Activated CD4-positive, alpha-beta T cell treated with anti-CD3 and anti-CD28 coated beads, Interleukin-2, amount 10 ng/mL, durations not matched to agents 7 days and 5 days (primary cell): ENCODE results near the gene DKK2. TPM values are rescaled to one million over a fixed set of nuclear protein-coding genes. Genes with fewer than 3 reads are reported as not detected.

Experiments used
- CTCF ChIA-PET: fragments of 350-600 bp; sonication (Branson Sonifier 250); formaldehyde crosslinking; loops from one replicate; lab custom pipeline; 2021; ENCODE audit warnings: antibody characterized with exemption; lab: Charles Lee
- POLR2A ChIA-PET: fragments of 350-600 bp; sonication (Branson Sonifier 250); formaldehyde crosslinking; loops from one replicate; lab custom pipeline; 2021; ENCODE audit warnings: antibody characterized with exemption; lab: Charles Lee
- DNase-seq: peaks from one replicate; pipeline ENCODE4 v3.0.0-alpha.2; 2020
- H3K27ac Mint-ChIP-seq: one replicate; pipeline ENCODE4 v1.8.0; 2021; ENCODE audit warnings: mild to moderate bottlenecking, moderate library complexity, mixed read lengths
- H3K27me3 Mint-ChIP-seq: one replicate; pipeline ENCODE4 v1.8.0; 2021; ENCODE audit warnings: mixed read lengths
- H3K36me3 Mint-ChIP-seq: one replicate; pipeline ENCODE4 v1.8.0; 2021; ENCODE audit warnings: low read depth, mixed read lengths
- H3K4me1 Mint-ChIP-seq: one replicate; pipeline ENCODE4 v1.8.0; 2021; ENCODE audit warnings: mixed read lengths
- H3K4me3 Mint-ChIP-seq: one replicate; pipeline ENCODE4 v1.8.0; 2021; ENCODE audit warnings: mild to moderate bottlenecking, moderate library complexity, mixed read lengths
- H3K9me3 Mint-ChIP-seq: one replicate; pipeline ENCODE4 v1.8.0; 2021; ENCODE audit warnings: mixed read lengths
- total RNA-seq, 2 experiments: library from RNA; stranded (reverse); gene quantifications; one replicate each; pipeline ENCODE4 v1.2.3, GENCODE V29; 2021

DKK2 gene
- total RNA-seq, 2 experiments from 2014 or later = not detected

DNA sequence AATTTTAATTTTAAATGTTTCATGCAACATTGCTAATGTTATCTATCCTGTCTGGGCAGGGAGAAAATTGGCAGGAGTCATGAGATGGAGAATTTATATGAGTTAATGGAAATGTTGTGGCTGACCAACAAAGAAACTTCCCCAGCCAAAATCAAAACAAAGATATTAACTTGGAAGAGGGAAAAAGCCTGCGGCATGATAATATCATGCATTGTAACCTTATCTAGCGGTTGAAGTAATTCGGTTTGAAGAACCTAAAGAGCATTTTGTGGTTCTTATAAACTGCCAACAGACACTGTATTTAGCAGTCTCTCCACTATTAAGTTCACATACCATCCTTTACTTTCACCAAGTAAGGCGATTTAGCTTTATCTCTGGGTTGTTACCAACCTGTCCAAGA is 42.3 kb downstream of the DKK2 start:
- H3K27ac Mint-ChIP-seq = no peak overlapping the region
- no peaks in the 10 kb centered on the region for H3K9me3 Mint-ChIP-seq
- CTCF ChIA-PET = no interaction called here
- peaks cover 2% of the 10 kb centered on the region for H3K27me3 Mint-ChIP-seq
- POLR2A ChIA-PET = no interaction called here
- H3K36me3 Mint-ChIP-seq = no peaks in the 10 kb centered on the region
- H3K4me1 Mint-ChIP-seq = no peaks in the 10 kb centered on the region
- H3K4me3 Mint-ChIP-seq = no peak overlapping the region
- no peak for DNase-seq

DNA sequence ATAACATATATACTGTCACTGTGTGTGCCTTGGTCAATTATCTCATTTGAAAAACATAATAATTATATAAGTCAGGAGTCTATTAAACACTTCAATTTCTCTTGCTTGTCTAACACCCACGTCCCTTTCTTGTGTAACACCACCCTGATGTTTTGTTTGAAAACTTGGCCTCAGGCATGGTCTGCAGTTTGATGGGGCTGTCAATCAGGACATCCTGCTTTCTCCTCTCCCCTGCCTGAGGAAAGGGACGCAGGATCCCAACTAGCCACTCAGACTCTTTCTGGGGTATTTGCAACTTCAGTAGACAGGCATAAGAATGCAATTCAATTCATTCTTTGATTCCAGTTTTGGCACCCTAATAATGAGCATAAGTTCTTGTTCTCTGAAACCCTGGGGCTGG is 48.8 kb downstream of the DKK2 start:
- CTCF ChIA-PET = interaction anchor here (0.6 kb wide), 1 partner anchor 9 kb away, joined by 3 read pairs; no protein-coding TSS in a partner anchor
- Mint-ChIP-seq H3K4me3 (no peak overlapping the region), H3K27ac (no peak overlapping the region), H3K9me3 (no peaks in the 10 kb centered on the region), H3K27me3 (no peaks in the 10 kb centered on the region), H3K4me1 (no peaks in the 10 kb centered on the region), H3K36me3 (no peaks in the 10 kb centered on the region)
- POLR2A ChIA-PET = no interaction called here
- no peak for DNase-seq

GRCh38 chr4:106986486-106986885 is 49.6 kb downstream of the DKK2 start:
- ChIA-PET CTCF (no interaction called here), POLR2A (no interaction called here)
- no peak for DNase-seq
- Mint-ChIP-seq H3K36me3 (no peaks in the 10 kb centered on the region), H3K27me3 (no peaks in the 10 kb centered on the region), H3K9me3 (no peaks in the 10 kb centered on the region), H3K4me1 (no peaks in the 10 kb centered on the region), H3K27ac (no peak overlapping the region), H3K4me3 (no peak overlapping the region)

DNA sequence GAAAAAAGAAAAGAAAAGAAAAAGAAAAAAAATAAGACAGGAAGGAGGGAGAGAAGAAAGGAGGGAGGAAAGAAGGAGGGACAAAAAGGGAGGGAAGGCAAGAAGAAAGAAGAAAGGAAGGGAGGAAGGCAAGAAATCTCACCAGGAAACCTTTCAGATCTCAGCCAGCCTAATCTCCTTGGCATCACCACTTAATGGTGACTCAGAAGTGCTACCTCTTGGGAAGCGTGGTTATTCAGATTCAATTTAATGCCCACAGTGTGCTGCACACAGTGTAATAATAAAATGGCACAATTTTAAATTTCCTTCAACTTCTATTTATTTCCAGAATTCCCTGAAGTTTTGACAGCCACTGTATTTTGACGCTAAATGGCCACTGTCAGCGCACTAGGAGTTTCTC is 50.3 kb downstream of the DKK2 start:
- no peaks in the 10 kb centered on the region for H3K36me3 Mint-ChIP-seq
- H3K27ac Mint-ChIP-seq = no peak overlapping the region
- ChIA-PET CTCF (no interaction called here), POLR2A (no interaction called here)
- no peak for DNase-seq
- H3K4me1 Mint-ChIP-seq = no peaks in the 10 kb centered on the region
- H3K4me3 Mint-ChIP-seq = no peak overlapping the region
- H3K27me3 Mint-ChIP-seq = no peaks in the 10 kb centered on the region
- H3K9me3 Mint-ChIP-seq = no peaks in the 10 kb centered on the region

DNA sequence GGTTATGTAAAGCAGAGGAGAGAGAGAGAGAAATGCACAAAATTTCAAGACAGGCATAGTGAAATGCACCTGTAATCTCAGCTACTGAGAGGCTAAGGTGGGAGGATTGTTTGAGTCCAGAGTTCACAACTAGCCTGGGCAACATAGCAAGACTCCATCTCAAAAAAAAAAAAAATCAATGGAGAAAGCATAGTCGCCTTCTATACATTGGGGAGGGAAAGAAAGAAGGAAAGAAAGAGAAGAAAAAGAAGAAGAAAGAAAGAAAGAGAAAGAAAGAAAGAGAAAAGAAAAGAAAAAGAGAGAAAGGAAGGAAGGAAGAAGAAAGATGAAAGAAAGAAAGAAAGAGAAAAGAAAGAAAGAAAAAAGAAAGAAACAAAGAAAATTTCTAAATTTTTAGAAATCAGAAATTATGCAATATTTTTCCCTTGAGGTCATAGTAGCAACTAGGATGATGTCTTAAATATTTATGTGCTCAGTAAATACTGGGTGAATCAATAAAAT is 53.4 kb downstream of the DKK2 start:
- H3K27me3 Mint-ChIP-seq = no peaks in the 10 kb centered on the region
- ChIA-PET POLR2A (no interaction called here), CTCF (no interaction called here)
- H3K4me3 Mint-ChIP-seq = no peak overlapping the region
- H3K36me3 Mint-ChIP-seq = no peaks in the 10 kb centered on the region
- no peaks in the 10 kb centered on the region for H3K9me3 Mint-ChIP-seq
- DNase-seq = no peak
- H3K27ac Mint-ChIP-seq = no peak overlapping the region
- no peaks in the 10 kb centered on the region for H3K4me1 Mint-ChIP-seq

DNA sequence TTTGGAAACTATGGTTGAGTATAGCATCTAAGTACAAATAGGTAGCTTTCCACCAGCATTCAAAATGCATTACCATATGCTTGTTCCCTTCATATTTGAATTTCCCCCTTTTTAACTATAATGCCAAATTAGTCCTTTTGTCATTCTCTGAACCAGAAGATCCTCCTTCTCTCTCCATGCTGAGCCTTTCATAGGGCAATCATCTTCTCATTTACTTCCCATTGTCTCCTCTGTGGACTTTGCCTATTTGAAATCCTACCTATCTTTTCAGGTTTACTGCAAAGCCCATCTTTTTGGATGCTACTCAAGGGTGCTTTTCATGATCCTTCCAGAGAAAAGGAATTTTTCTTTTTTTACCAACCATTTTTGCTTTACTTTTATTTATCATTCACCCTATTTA is 54.7 kb downstream of the DKK2 start:
- Mint-ChIP-seq H3K27me3 (no peaks in the 10 kb centered on the region), H3K4me3 (no peak overlapping the region), H3K9me3 (no peaks in the 10 kb centered on the region), H3K27ac (no peak overlapping the region), H3K36me3 (no peaks in the 10 kb centered on the region), H3K4me1 (no peaks in the 10 kb centered on the region)
- ChIA-PET CTCF (no interaction called here), POLR2A (no interaction called here)
- DNase-seq = no peak

- Mint-ChIP-seq H3K27ac (no peak overlapping the region), H3K4me3 (no peak overlapping the region), H3K27me3 (no peaks in the 10 kb centered on the region), H3K9me3 (no peaks in the 10 kb centered on the region), H3K36me3 (no peaks in the 10 kb centered on the region), H3K4me1 (no peaks in the 10 kb centered on the region)
- CTCF ChIA-PET = no interaction called here
- DNase-seq = no peak
- POLR2A ChIA-PET = no interaction called here
These were observed 56.6 kb downstream of the DKK2 start for GRCh38 chr4:106979476-106979875.

DNA sequence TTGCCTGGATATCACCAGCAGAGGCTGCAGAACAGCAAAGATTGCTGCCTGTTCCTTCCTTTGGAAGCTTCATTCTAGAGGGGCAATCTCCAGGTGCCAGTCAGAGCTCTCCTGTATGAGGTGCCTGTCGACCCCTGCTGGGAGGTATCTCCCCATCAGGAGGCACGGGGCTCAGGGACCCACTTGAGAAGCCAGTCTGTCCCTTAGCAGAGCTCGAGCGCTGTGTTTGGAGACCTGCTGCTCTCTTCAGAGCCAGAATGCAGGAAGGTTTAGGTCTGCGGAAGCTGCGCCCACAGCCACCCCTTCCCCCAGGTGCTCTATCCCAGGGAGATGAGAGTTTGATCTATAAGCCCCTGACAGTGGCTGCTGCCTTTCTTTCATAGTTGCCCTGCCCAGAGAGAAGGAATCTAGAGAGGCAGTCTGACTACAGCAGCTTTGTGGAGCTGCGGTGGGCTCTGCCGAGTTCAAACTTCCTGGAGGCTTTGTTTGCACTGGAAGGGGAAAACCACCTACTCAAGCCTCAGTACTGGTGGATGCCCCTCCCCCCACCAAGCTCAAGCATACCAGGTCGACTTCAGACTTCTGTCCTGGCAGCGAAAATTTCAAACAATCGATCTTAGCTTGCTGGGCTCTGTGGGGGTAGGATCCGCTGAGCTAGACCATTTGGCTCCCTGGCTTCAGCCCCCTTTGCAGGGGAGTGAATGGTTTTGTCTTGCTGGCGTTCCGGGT is 57.9 kb downstream of the DKK2 start:
- POLR2A ChIA-PET = no interaction called here
- Mint-ChIP-seq H3K36me3 (no peaks in the 10 kb centered on the region), H3K4me3 (no peak overlapping the region), H3K4me1 (no peaks in the 10 kb centered on the region), H3K27me3 (no peaks in the 10 kb centered on the region), H3K9me3 (no peaks in the 10 kb centered on the region), H3K27ac (no peak overlapping the region)
- no peak for DNase-seq
- CTCF ChIA-PET = interaction anchor here (0.6 kb wide), 1 partner anchor 9 kb away, joined by 3 read pairs; no protein-coding TSS in a partner anchor

- no peaks in the 10 kb centered on the region for H3K27me3 Mint-ChIP-seq
- H3K4me1 Mint-ChIP-seq = no peaks in the 10 kb centered on the region
- no peaks in the 10 kb centered on the region for H3K36me3 Mint-ChIP-seq
- no peak overlapping the region for H3K27ac Mint-ChIP-seq
- CTCF ChIA-PET = interaction anchor here (0.6 kb wide), 1 partner anchor 959 kb away, joined by 3 read pairs; no protein-coding TSS in a partner anchor
- no peak for DNase-seq
- POLR2A ChIA-PET = no interaction called here
- H3K9me3 Mint-ChIP-seq = no peaks in the 10 kb centered on the region
- H3K4me3 Mint-ChIP-seq = no peak overlapping the region
These were observed 64.5 kb downstream of the DKK2 start for GRCh38 chr4:106971636-106972035.

GRCh38 chr4:106967892-106968291 is 68.2 kb downstream of the DKK2 start:
- Mint-ChIP-seq H3K27ac (no peak overlapping the region), H3K9me3 (no peaks in the 10 kb centered on the region), H3K4me1 (no peaks in the 10 kb centered on the region), H3K36me3 (no peaks in the 10 kb centered on the region), H3K4me3 (no peak overlapping the region), H3K27me3 (no peaks in the 10 kb centered on the region)
- ChIA-PET POLR2A (no interaction called here), CTCF (no interaction called here)
- DNase-seq = no peak

- Mint-ChIP-seq H3K4me3 (no peak overlapping the region), H3K36me3 (no peaks in the 10 kb centered on the region), H3K4me1 (no peaks in the 10 kb centered on the region), H3K9me3 (no peaks in the 10 kb centered on the region), H3K27ac (no peak overlapping the region), H3K27me3 (no peaks in the 10 kb centered on the region)
- no peak for DNase-seq
- CTCF ChIA-PET = no interaction called here
- POLR2A ChIA-PET = no interaction called here
These were observed 82.9 kb downstream of the DKK2 start for GRCh38 chr4:106953036-106953705.

GRCh38 chr4:106951891-106952290 is 84.2 kb downstream of the DKK2 start:
- Mint-ChIP-seq H3K9me3 (no peaks in the 10 kb centered on the region), H3K27me3 (no peaks in the 10 kb centered on the region), H3K4me1 (no peaks in the 10 kb centered on the region), H3K4me3 (no peak overlapping the region), H3K36me3 (no peaks in the 10 kb centered on the region), H3K27ac (no peak overlapping the region)
- POLR2A ChIA-PET = no interaction called here
- DNase-seq = no peak
- CTCF ChIA-PET = no interaction called here

- ChIA-PET CTCF (no interaction called here), POLR2A (no interaction called here)
- DNase-seq = no peak
- H3K27ac Mint-ChIP-seq = no peak overlapping the region
- H3K4me3 Mint-ChIP-seq = no peak overlapping the region
- no peaks in the 10 kb centered on the region for H3K27me3 Mint-ChIP-seq
- H3K4me1 Mint-ChIP-seq = no peaks in the 10 kb centered on the region
- no peaks in the 10 kb centered on the region for H3K9me3 Mint-ChIP-seq
- no peaks in the 10 kb centered on the region for H3K36me3 Mint-ChIP-seq
These were observed 94.3 kb downstream of the DKK2 start for GRCh38 chr4:106941841-106942240.
